Activated effector memory CD4-positive, alpha-beta T cell treated with Interleukin-2 at 50 U/mL for 16 hours (primary cell): ENCODE measurements around the gene DNAL1.
"Not testable (repeated sequence)": the region's sequence is repeated elsewhere in the genome, so short reads cannot be mapped to it uniquely, and the experiment has no call there.

ENCODE experiments used
- DNase-seq: peaks from one replicate; pipeline ENCODE4 v3.0.0-alpha.2; 2020

The DNAL1 gene

GRCh38 chr14:73645248-73645610 lies 443 bp downstream of the DNAL1 start:
- no peak for DNase-seq

DNA sequence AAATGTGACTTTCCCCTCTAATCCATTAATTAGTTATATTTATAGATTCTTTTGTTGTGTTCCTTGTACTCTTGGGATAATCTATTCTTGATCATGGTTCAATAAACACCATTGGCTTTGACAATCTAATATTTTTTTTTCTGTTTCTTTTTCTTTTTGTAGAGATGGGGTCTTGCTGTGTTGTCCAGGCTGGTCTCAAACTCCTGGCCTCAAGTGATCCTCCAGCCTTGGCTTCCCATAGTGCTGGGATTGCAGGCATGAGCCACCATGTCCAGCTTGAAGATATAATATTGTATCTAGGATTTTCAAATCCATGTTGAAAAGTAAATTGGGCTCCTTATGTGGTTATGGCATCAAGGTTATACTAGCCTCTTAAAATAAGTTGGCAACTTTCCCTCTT lies 6.2 kb downstream of the DNAL1 start:
- no peak for DNase-seq

- no peak for DNase-seq
Observed at GRCh38 chr14:73655851-73656250, 11.1 kb downstream of the DNAL1 start.

DNA sequence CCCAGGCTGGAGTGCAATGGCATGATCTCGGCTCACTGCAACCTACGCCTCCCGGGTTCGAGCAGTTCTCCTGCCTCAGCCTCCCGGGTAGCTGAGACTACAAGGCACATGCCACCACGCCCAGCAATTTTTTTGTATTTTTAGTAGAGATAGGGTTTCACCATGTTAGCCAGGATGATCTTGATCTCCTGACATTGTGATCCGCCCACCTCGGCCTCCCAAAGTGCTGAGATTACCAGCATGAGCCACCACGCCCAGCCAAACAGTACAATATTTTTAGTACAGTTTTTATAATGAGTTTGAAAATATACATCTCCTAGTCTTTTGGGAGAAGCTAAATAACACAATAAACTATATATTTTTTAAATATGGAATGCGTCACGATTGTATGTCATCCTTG lies 14.4 kb downstream of the DNAL1 start:
- not testable (repeated sequence) for DNase-seq

- no peak for DNase-seq
Observed at GRCh38 chr14:73660511-73660910, 15.7 kb downstream of the DNAL1 start.

GRCh38 chr14:73661872-73662271 lies 17.1 kb downstream of the DNAL1 start:
- DNase-seq, result no peak

DNA sequence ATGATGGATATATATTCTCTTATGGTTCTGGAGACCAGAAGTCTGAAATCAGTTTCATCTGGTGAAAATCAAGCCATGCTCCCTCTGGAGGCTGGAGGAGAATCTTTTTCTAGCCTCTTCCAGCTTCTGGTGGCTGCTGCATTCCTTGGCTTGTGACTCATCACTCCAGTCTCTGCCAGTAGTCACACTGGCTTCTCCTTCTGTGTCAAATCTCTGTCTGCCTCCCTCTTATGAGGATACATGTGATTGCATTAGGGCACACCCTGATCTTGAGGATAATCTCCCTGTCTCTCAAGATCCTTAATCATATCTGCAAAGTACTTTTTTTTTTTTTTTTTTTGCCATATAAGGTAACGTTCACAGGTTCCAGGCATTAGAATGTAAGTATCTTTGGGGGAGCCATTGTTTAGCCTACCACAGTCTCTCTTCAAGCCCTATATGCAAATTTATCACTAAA lies 17.7 kb downstream of the DNAL1 start:
- no peak for DNase-seq

DNA sequence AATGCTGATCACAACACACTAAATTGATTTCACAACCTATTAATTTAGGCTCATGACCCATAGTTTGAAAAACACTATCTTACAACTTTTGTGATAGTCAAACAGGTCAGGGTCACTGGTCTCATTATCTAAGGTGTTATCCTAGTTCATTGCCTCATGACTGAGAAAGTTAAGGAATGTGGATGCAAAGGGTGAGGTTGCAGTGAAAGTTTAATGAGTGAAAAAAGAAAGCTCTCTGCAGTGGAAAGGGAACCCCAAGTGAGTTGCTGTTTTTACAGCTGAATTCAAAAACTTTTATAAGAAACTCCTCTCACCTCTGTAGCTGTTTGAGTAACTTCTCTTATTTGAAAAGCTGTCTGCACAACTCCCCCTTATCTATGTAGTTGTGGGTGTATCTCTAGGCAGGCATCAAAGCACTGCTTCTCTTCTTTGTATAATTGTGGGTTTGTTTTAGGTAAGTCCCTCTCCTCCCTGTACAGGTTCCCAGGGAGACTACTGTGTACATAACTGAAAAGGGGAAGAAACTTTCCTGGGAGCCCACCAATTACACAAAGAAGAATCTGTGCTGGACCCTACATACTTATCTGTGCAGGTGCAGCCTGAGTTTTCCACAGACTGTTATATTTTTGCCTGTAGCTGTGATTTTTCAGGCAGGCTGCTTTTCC lies 18.9 kb downstream of the DNAL1 start:
- DNase-seq, result no peak

- DNase-seq, result no peak
Observed at GRCh38 chr14:73665130-73665529, 20.3 kb downstream of the DNAL1 start.

DNA sequence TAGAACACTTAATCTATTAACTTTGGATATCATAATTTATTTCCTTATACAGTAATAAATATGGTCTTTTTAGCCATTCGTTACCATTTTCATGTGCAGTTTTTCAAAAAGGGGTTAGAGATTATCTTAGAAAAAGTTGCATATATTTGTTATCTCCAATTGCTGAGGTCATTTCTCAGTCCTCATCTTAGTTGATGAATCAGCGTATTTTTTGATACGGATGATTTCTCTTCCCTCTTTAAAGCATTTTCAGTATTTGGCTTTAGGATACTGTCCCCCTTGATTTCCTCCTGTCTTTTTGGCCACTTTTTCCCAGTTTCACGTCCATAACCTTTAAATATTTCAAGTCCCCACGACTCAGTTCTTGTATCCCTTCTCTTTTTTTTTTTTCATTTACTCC lies 21.8 kb downstream of the DNAL1 start:
- no peak for DNase-seq

DNA sequence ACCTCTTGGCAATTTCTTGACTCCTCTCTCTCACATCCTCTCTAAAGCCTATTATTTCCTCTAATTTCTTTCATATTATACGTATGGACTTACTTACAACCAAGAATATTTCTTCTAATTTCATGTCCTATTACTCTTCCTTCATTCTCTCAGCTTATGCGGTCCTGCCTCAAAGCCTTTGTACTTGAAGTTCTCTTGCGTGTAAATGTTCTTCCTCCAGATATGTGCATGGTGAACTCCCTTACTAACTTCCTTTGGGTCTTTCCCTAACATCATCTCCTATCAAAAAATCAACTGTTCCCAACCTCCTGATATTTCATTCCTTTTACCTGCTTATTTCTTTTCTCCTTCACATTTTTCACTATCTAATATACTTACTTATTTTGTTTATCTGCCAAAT lies 23.1 kb downstream of the DNAL1 start:
- DNase-seq, result no peak

- DNase-seq, result no peak
Observed at GRCh38 chr14:73674986-73675385, 30.2 kb downstream of the DNAL1 start.

- DNase-seq, result no peak
Observed at GRCh38 chr14:73678698-73679097, 33.9 kb downstream of the DNAL1 start.

DNA sequence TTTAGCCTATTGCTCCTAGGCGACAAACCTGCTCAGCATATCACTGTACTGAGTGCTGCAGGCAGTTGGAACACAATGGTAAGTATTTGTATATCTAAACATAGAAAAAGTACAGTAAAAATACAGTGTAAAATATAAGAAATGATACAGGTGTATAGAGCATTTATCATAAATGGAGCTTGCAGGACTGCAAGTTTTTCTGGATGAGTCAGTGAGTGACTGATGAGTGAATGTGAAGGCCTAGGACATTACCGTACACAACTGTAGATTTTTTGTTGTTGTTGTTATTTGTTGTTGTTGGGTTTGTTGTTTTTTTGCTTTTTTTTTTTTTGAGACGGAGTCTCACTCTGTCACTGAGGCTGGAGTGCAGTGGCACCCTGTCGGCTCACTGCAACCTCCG lies 36.0 kb downstream of the DNAL1 start:
- DNase-seq, result no peak

- DNase-seq, result no peak
Observed at GRCh38 chr14:73684627-73685026, 39.8 kb downstream of the DNAL1 start.

DNA sequence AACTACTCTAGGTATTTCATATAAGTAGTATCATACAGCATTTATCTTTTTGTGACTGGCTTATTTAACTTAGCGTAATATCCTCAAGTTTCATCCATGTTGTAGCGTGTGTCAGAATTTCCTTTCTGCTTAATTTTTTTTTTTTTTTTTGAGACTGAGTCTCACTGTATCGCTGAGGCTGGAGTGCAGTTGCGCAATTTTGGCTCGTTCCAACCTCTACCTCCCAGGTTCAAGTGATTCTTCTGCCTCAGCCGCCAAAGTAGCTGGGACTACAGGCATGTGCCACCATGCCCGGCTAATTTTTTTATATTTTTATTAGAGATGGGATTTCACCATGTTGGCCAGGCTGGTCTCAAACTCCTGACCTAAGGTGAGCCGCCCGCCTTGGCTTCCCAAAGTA lies 40.5 kb downstream of the DNAL1 start:
- DNase-seq, result no peak

DNA sequence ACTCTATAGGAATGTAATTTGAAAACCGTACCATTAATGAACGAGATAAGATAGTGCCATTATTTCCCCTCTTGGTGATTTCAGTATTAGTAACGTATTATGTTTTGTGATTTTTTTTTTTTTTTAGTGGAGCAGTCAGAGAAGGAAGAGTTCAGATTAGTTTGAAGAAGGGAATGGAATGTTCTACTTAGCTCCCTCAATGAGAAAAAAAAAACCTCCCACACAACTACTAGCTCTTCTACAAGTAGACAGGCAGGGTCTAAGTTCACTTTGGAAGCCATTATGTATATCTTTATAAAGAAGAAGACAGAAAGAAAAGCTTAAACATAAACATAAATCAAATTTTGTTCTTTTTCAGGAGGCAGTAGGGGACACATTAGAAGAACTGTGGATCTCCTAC lies 42.1 kb downstream of the DNAL1 start:
- DNase-seq, result no peak

DNA sequence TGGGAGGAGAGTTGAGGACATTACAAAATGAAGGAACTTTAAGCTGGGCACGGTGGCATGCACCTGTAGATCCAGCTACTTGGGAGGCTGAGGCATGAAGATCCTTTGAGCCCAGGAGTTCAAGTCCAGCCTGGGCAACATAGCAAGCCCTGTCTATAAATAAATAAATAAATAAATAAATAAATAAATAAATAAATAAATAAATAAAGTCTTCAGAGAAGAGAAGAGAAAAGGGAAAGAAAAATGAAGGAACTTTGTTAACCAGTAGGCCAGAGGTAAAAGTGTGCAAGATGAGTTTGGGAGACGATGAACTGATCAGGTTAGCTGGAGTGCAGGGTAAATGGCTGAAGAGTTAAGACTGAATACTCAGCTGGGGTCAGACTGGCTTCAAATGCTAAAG lies 49.3 kb downstream of the DNAL1 start:
- DNase-seq, result no peak

DNA sequence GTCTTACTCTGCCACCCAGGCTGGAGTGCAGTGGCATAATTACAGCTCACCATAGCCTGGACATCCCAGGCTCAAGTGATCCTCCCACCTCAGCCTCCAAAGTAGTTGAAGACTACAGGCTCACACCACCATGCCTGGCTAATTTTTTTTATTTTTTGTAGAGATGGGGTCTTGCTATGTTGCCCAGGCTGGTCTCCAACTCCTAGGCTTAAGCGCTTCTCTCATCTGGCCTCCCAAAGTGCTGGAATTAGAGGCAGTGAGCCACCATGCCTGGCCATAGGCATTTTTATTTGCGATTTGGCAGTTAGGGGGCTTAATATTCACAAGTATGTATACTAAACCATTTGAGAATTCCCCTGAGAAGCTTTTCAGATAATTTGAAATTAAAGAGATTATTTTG lies 50.3 kb downstream of the DNAL1 start:
- DNase-seq, result no peak

GRCh38 chr14:73695997-73696396 lies 51.2 kb downstream of the DNAL1 start:
- no peak for DNase-seq

DNA sequence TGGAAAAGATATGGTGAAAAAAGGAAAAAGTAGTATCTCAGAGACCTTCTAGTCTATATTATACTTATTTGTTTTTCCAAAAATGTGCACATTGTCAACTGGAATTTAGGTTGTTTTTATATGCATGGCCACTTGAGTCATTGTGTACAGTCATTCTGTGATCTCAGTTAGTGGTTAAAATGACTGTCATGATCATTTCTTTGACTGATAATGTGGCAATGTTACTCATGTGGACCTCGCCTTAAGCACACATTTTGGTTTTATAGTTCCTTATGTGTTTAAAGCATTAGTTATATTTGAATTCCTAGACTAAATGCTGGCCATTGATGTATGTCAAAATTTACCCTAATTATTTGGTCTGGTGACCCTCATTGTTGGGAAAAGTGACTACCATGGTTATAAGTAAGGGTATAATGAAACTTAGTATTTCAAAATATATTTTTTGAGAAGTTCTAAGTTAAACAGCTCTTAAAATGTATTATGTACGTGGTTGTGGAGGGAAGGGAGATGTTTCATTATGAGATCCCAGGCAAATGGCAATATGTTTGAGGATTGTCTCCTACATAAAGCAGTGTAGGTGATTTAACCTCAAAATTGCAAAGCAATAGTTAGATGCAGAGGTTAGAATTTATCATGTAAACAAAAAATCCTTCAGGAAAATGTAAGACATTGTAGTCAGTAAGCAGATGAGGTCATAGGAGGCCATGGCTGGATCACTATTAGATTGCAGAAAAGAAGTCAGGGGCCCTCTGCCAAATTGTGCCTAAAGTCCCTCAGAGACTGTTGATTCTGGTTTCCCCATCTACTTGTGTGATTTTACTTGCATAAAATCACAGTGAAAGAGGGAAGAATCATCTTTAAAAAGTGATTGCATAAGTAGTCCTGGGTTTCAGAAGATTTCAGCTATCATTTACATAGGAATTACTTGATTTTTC lies 51.9 kb downstream of the DNAL1 start:
- DNase-seq, result no peak

GRCh38 chr14:73700325-73700724 lies 55.5 kb downstream of the DNAL1 start:
- DNase-seq, result no peak

GRCh38 chr14:73708076-73708475 lies 63.3 kb downstream of the DNAL1 start:
- not testable (repeated sequence) for DNase-seq

DNA sequence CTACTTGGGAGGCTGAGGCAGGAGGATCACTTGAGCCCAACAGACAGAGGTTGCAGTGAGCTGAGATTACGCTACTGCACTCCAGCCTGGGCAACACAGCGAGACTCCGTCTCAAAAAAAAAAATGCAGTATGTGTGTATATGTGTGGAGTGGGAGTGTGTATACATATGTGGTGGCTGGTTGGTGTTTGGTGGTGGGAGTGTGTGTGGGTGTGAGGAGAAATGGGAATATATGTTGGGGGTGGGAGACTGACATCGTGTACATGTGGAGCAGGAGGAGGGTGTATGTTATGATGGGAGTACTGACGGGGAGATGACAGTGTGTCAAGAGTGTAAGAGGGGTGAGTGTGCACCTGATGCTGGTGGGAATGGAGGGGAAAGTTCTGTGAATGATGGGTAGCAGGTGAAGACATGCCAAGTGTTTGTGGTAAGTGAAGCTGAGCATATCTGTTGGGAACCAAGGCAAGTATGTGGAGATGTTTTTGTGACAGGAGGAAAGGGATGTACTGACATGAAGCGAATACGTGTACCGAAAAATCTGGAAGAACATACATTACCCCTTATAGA lies 65.2 kb downstream of the DNAL1 start:
- DNase-seq, result no peak
